ENCODE results near the gene LDHAL6B.

The LDHAL6B gene

GRCh38 chr15:59206623-59207183 is at the start of gene LDHAL6B:
Gene LDHAL6B (plus strand): TSS chr15:59206843. CDS start chr15:59206941, 98 bp downstream.
- no peak for TF ChIP-seq CTCF (IDR thresholded peaks at IDR 0.05; ENCODE audit: low read depth, low read length)
- Histone ChIP-seq H3K9me3 (ENCODE audit: severe bottlenecking) (no peaks in the 10 kb centered on the region), H3K36me3 (no peaks in the 10 kb centered on the region)

GRCh38 chr15:59157396-59157795 is 49.2 kb upstream of the LDHAL6B start:
- H3K4me3 ChIP-seq (ENCODE audit: low read depth, low read length), result no peak overlapping the region
- no peak overlapping the region for H3K27ac ChIP-seq
- DNase-seq, result no peak
- no peaks in the 10 kb centered on the region; the same call in 1 of the 2 replicates for H3K36me3 ChIP-seq
- TF ChIP-seq CTCF (IDR thresholded peaks at IDR 0.05; ENCODE audit: low read depth, low read length), result no peak
- H3K27me3 ChIP-seq (ENCODE audit: insufficient read depth, low read depth, severe bottlenecking), result no peaks in the 10 kb centered on the region
- H3K9me3 ChIP-seq (ENCODE audit: severe bottlenecking), result no peaks in the 10 kb centered on the region

More at GRCh38 chr15:59206623-59207183, at the start of gene LDHAL6B:
- no peak for DNase-seq
- H3K27me3 ChIP-seq (ENCODE audit: insufficient read depth, low read depth, severe bottlenecking), result no peaks in the 10 kb centered on the region
- no peak within 1 kb of the TSS for H3K4me3 ChIP-seq (ENCODE audit: low read depth, low read length)
- no peak within 1 kb of the TSS for H3K27ac ChIP-seq

- no peak overlapping the region for H3K4me3 ChIP-seq (ENCODE audit: low read depth, low read length)
- no peaks in the 10 kb centered on the region for H3K27me3 ChIP-seq (ENCODE audit: insufficient read depth, low read depth, severe bottlenecking)
- H3K27ac ChIP-seq, result no peak overlapping the region
- no peaks in the 10 kb centered on the region for H3K36me3 ChIP-seq
- H3K9me3 ChIP-seq (ENCODE audit: severe bottlenecking), result no peaks in the 10 kb centered on the region
- no peak for DNase-seq
- no peak for TF ChIP-seq CTCF (IDR thresholded peaks at IDR 0.05; ENCODE audit: low read depth, low read length)
Observed at GRCh38 chr15:59157840-59158700, 48.6 kb upstream of the LDHAL6B start.

GRCh38 chr15:59158701-59159034 is 48.0 kb upstream of the LDHAL6B start:
- DNase-seq, result no peak
- Histone ChIP-seq H3K27ac (no peak overlapping the region), H3K9me3 (ENCODE audit: severe bottlenecking) (no peaks in the 10 kb centered on the region), H3K27me3 (ENCODE audit: insufficient read depth, low read depth, severe bottlenecking) (no peaks in the 10 kb centered on the region), H3K36me3 (no peaks in the 10 kb centered on the region), H3K4me3 (ENCODE audit: low read depth, low read length) (no peak overlapping the region)
- no peak for TF ChIP-seq CTCF (IDR thresholded peaks at IDR 0.05; ENCODE audit: low read depth, low read length)

- H3K27me3 ChIP-seq (ENCODE audit: insufficient read depth, low read depth, severe bottlenecking), result no peaks in the 10 kb centered on the region
- no peak for DNase-seq
- H3K36me3 ChIP-seq, result no peaks in the 10 kb centered on the region
- no peak for TF ChIP-seq CTCF (IDR thresholded peaks at IDR 0.05; ENCODE audit: low read depth, low read length)
- no peak overlapping the region for H3K27ac ChIP-seq
- no peaks in the 10 kb centered on the region for H3K9me3 ChIP-seq (ENCODE audit: severe bottlenecking)
- no peak overlapping the region for H3K4me3 ChIP-seq (ENCODE audit: low read depth, low read length)
Observed at GRCh38 chr15:59159210-59159609, 47.4 kb upstream of the LDHAL6B start.

All from WERI-Rb-1 (cell line).